GM21381 (cell line): ENCODE measurements around the gene TSPY3.
"Not testable (repeated sequence)": the region's sequence is repeated elsewhere in the genome, so short reads cannot be mapped to it uniquely, and the experiment has no call there.

Experiments
- ATAC-seq: cut with Tn5 transposase; IDR thresholded peaks from one replicate; pipeline ENCODE4 v1.9.1; 2021; ENCODE audit warnings: mild to moderate bottlenecking, moderate library complexity; ENCODE audit not compliant: unreplicated experiment

Gene TSPY3

GRCh38 chrY:9398121-9398520 lies at the start of gene TSPY3:
TSPY3 (plus strand) TSS chrY:9398421; CDS start chrY:9398467, 46 bp downstream.
- ATAC-seq, result not testable (repeated sequence)

- not testable (repeated sequence) for ATAC-seq
Observed at GRCh38 chrY:9357497-9357896, 40.7 kb upstream of the TSPY3 start, which contains the start of gene TSPY8. TSPY8 (plus strand) TSS chrY:9357797; CDS start chrY:9357843, 46 bp downstream.

GRCh38 chrY:9396527-9396926 lies 1.7 kb upstream of the TSPY3 start:
- not testable (repeated sequence) for ATAC-seq
